Motor neuron (in vitro differentiated cells): ENCODE measurements around the gene CYP4F3. TPM values are rescaled to one million over a fixed set of nuclear protein-coding genes. Genes with fewer than 3 reads are reported as not detected.
A peak's percentile ranks its signal among the peaks of the same experiment; 100 is the strongest.
"Not testable (repeated sequence)": the region's sequence is repeated elsewhere in the genome, so short reads cannot be mapped to it uniquely, and the experiment has no call there.

ENCODE experiments used
- ATAC-seq, 8 experiments: fragments of 200-7000 bp; cut with Tn5 transposase; replicated peaks in 6 of 8; 2 replicates each; pipeline ENCODE4 v1.8.0; 2021; ENCODE audit warnings: mild to moderate bottlenecking in 8 of 8, moderate library complexity in 8 of 8
- H3K27ac ChIP-seq, 2 donors: fragments of 250-450 bp; sonication (Bioruptor Pico); 2 replicates each; pipeline ENCODE4 v1.9.0; 2021; ENCODE audit warnings: antibody characterized with exemption in 2 of 2, mild to moderate bottlenecking in 2 of 2, moderate library complexity in 1 of 2
- H3K4me1 ChIP-seq, 2 donors: fragments of 250-450 bp; sonication (Bioruptor Pico); replicated peaks in 1 of 2; 2 replicates each; pipeline ENCODE4 v1.6.1; 2021; ENCODE audit warnings: antibody characterized with exemption in 2 of 2, mild to moderate bottlenecking in 2 of 2, moderate library complexity in 1 of 2
- H3K4me3 ChIP-seq, 5 donors: fragments of 250-450 bp; sonication (Bioruptor Pico); 2 replicates each; pipeline ENCODE4 v1.9.0; 2021; ENCODE audit warnings: antibody characterized with exemption in 5 of 5, mild to moderate bottlenecking in 5 of 5, moderate library complexity in 4 of 5
- WGBS, 10 experiments: fragments of 450-650 bp; shearing (Covaris generic); methylation state at CpG; one replicate each; pipeline ENCODE4 v1.0.0; 2022; 5-methylcytosine and 5-hydroxymethylcytosine counted together
- in situ Hi-C, 9 experiments: fragments of 400-800 bp; cut with MboI; loops; one replicate each; pipeline ENCODE4 v1.15.0; 2021; ENCODE audit warnings: low sequenced_read_pairs in 9 of 9, low pct_unique_long_range_greater_than_20kb in 2 of 9; ENCODE audit not compliant: unreplicated experiment in 9 of 9
- total RNA-seq, 8 experiments: library from RNA; unstranded; fragments of 300-600 nt; gene quantifications; 2 replicates each; pipeline versions ENCODE4 v1.2.3 to v1.2.4, GENCODE V29; 2022

CYP4F3 gene
- total RNA-seq, 8 experiments from 2014 or later = 0.05 to 1.00 TPM; not detected in 6

DNA sequence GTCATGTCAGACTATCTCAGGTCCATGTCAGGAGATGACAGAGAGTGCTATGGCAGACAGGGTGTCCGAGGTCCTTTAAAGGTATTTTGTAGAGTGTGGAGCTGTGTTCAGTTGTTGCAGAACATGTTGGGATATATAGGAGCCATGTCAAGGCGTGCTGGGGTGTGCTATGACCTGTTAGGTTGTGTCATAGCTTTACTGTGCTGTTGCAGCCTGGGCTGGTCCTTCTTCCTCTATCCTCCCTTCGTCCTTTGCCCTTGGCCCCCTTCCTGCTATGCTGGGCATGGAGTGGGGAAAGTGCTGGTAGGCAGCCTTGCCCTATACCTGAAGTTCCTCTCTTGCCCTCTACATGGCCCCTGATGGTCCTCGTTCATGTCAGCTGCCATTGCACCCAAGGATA, 39.2 kb downstream of the CYP4F3 start:
- ATAC-seq, H3K4me1 ChIP-seq, H3K4me3 ChIP-seq, in situ Hi-C loops, H3K27ac ChIP-seq: not testable (repeated sequence)
- 0 to 60% (median 7%) methylated on average over 1 to 2 of the region's 4 CpGs; no CpG with 5 or more reads in 2 of the 10 experiments for WGBS, 10 experiments

DNA sequence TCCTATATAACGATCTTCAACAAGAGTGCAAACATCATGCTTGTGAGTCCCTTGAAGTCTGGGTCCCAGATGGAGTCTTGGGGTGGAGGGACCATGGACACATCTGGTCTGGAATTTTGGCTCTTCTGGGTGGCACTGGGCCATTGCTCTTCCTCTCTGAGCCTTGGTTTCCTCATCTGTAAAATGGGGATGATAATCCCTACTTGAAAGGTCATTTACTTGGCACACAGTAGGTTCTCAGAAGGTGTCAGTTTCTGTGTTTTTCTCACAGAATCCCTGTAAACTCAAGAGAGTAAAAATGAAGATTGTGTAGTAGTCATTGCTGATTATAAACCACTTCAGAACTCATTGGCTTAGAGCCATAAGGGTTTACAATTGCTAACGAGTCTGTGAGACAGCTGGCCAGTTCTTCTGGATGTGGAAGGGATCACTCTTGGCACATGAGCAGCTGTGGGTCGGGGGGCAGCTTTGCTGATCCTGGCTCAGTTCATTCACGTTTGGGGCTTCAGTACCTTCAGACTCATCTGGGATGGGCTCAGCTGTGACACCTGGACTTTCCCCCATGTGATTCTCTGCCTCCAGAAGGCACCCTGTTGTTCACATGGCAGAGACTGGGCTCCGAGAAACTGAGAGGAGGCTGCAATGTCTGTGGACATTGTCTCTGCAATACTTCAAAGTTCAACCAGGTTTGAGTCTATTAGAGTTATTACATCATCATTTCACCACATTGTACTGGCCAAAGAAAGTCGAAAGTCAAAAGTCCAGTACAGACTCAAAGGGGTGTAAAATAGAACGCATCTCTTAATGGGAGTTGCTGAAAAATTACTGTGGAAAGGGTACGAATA, 40.0 kb downstream of the CYP4F3 start:
- WGBS, 10 experiments = 0 to 24% (median 14%) methylated on average over 1 to 7 of the region's 8 CpGs; no CpG with 5 or more reads in 1 of the 10 experiments
- Histone ChIP-seq H3K4me1 (no peaks in the 10 kb centered on the region), H3K27ac (no peak overlapping the region), H3K4me3 (no peak overlapping the region)
- ATAC-seq = no peak
- in situ Hi-C loops = no loop called here

DNA sequence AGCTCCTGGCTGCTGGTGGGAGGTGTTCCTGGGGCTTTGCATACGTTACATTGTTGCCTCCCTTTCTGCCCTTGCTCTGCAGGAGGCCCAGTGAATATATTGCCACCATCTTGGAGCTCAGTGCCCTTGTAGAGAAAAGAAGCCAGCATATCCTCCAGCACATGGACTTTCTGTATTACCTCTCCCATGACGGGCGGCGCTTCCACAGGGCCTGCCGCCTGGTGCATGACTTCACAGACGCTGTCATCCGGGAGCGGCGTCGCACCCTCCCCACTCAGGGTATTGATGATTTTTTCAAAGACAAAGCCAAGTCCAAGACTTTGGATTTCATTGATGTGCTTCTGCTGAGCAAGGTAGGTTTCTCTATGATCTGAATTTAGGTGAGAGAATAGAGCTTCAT, 42.7 kb downstream of the CYP4F3 start:
- no peak for ATAC-seq
- H3K4me1 ChIP-seq = no peaks in the 10 kb centered on the region
- in situ Hi-C loops = no loop called here
- H3K4me3 ChIP-seq = no peak overlapping the region
- 0 to 90% (median 63%) methylated on average over 1 to 8 of the region's 10 CpGs; no CpG with 5 or more reads in 4 of the 10 experiments for WGBS, 10 experiments
- no peak overlapping the region for H3K27ac ChIP-seq

DNA sequence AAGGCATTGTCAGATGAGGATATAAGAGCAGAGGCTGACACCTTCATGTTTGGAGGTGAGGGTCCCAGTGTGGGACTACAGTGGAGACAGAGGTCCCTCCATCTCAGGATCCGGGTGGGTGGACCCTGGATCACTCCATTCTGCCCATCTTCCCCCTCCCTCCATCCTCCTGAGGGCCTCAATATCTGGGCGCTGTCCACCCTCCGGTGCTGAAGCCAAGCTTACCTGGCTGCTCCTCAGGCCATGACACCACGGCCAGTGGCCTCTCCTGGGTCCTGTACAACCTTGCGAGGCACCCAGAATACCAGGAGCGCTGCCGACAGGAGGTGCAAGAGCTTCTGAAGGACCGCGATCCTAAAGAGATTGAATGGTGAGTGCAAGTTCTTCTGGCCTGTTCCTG, 44.1 kb downstream of the CYP4F3 start:
- no peak for ATAC-seq
- Histone ChIP-seq H3K27ac (no peak overlapping the region), H3K4me1 (no peaks in the 10 kb centered on the region), H3K4me3 (no peak overlapping the region)
- in situ Hi-C loops = no loop called here
- 20 to 61% methylated on average over 1 to 3 of the region's 9 CpGs; no CpG with 5 or more reads in 8 of the 10 experiments for WGBS, 10 experiments

DNA sequence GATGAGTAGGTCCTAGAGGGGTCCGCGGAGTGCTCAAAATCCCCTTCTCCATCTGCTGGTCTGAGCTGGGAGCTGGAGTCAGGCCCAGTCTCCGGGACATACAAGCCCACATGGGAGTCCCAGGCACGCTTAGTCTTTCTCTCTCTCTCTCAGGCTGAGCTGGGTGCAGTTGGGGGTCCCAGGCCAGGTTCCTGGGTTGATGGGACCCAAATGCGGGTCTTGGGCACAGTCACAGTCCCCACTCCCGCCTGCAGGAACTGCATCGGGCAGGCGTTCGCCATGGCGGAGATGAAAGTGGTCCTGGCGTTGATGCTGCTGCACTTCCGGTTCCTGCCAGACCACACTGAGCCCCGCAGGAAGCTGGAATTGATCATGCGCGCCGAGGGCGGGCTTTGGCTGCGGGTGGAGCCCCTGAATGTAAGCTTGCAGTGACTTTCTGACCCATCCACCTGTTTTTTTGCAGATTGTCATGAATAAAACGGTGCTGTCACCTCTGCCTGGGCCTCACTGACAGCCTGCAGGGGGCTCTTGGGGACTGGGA, 56.0 kb downstream of the CYP4F3 start:
- in situ Hi-C loops = no loop called here
- 0 to 65% (median 38%) methylated on average over 1 to 13 of the region's 19 CpGs; no CpG with 5 or more reads in 4 of the 10 experiments for WGBS, 10 experiments
- no peaks in the 10 kb centered on the region for H3K4me1 ChIP-seq
- no peak for ATAC-seq
- H3K27ac ChIP-seq = no peak overlapping the region
- no peak overlapping the region for H3K4me3 ChIP-seq

DNA sequence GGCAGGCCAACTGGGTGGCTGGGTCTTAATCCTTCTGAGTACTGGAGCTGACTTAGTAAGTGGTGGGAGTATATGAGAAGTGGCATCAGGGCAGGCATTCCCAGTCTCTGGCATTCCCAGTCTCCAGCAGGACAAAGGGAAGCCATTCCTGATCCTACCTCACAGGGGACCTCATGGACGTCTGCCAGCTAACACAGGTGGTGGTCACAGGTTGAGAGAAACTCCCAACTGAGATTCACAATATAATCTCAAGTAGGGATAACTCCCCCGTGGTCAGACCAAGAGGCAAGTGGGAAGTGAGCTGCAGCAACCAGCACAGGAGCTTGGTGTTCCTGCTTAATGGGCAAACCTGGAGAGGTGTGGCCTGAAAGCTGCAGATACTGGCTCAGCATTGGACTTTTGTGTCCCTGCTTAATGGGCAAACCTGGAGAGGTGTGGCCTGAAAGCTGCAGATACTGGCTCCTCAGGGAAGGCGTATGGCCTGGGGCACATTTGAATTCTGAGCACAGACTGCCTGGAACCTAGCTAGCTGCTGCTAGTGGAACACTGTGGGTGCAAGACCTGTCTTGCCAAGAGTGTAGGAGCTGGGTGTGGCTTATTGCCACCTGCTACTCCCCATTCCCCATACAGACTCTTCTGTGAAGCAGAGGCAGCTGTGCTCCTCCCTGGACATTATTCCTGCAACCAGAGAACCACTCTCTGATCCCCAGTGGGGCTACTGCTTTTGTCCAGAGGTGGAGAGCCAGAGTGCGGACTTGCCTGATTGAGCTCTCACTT, 61.2 kb downstream of the CYP4F3 start:
- H3K4me3 ChIP-seq = no peak overlapping the region
- 13 to 67% (median 40%) methylated on average over 1 to 3 of the region's 4 CpGs; no CpG with 5 or more reads in 5 of the 10 experiments for WGBS, 10 experiments
- H3K4me1 ChIP-seq = no peaks in the 10 kb centered on the region
- ATAC-seq = peak in 2 of 8 experiments; percentile 16 to 38
- in situ Hi-C loops = no loop called here
- no peak overlapping the region for H3K27ac ChIP-seq

DNA sequence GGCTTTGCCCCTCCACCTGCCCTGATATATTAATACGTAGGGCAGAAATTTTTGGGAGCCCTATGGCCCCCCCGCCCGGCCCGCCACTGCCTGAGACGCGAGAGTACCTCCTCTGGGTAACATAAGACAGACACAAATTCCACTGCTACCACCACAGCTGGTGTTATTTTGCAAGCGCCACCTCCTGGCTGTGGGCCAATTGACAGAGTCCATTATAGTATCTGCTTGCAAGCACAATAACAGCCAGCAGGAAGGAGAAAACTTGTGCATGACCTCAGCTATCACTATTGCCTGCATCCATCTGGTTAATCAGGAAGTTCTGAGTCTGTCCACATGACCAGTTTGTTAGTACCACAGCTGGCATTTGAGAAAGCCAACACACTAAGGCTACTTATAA, 61.8 kb downstream of the CYP4F3 start:
- Histone ChIP-seq H3K27ac (no peak overlapping the region), H3K4me3 (no peak overlapping the region), H3K4me1 (no peaks in the 10 kb centered on the region)
- peak in 3 of 8 experiments; percentile 38 to 82 (median 81) for ATAC-seq
- 24% methylated on average over 6 of the region's 7 CpGs; no CpG with 5 or more reads in 9 of the 10 experiments for WGBS, 10 experiments
- in situ Hi-C loops = no loop called here

Other genes starting within 250 kb of the CYP4F3 start
- gene AKAP8L, start 221.9 kb upstream of the CYP4F3 start, total RNA-seq = 100 to 1,000 TPM in 5 of 8 experiments, 10 to 100 TPM in 3; 71.1 to 147 (median 108) TPM
- gene WIZ, start 190.9 kb upstream of the CYP4F3 start, total RNA-seq = 10 to 100 TPM; 10.6 to 34.4 (median 27.0) TPM
- 1 to 10 TPM in 1 of 8 experiments, under 1 TPM in 5, not detected in 2; 0.16 to 1.6 (median 0.48) TPM for gene RASAL3, start 176.4 kb upstream of the CYP4F3 start, total RNA-seq
- under 1 TPM in 4 of 8 experiments, not detected in 4; 0.17 to 0.59 (median 0.32) TPM for gene PGLYRP2, start 161.4 kb upstream of the CYP4F3 start, total RNA-seq
- under 1 TPM in 4 of 8 experiments, not detected in 4; 0.09 to 0.71 (median 0.11) TPM for gene CYP4F22, start 132.4 kb upstream of the CYP4F3 start, total RNA-seq
- 1 to 10 TPM in 1 of 8 experiments, under 1 TPM in 4, not detected in 3; 0.29 to 1.1 (median 0.81) TPM for gene CYP4F8, start 25.7 kb upstream of the CYP4F3 start, total RNA-seq
- gene CYP4F12, start 32.2 kb downstream of the CYP4F3 start, total RNA-seq = 1 to 10 TPM in 1 of 8 experiments, under 1 TPM in 2, not detected in 5; 0.31 to 1.8 (median 0.81) TPM
- gene OR10H2, start 87.1 kb downstream of the CYP4F3 start, total RNA-seq = under 1 TPM in 1 of 8 experiments, not detected in 7; 0.52 TPM
- gene OR10H3, start 97.1 kb downstream of the CYP4F3 start, total RNA-seq = under 1 TPM in 4 of 8 experiments, not detected in 4; 0.23 to 0.49 (median 0.36) TPM
- gene OR10H5, start 146.8 kb downstream of the CYP4F3 start, total RNA-seq = under 1 TPM in 5 of 8 experiments, not detected in 3; 0.08 to 0.90 (median 0.32) TPM
- gene OR10H1, start 174.8 kb downstream of the CYP4F3 start, total RNA-seq = under 1 TPM in 5 of 8 experiments, not detected in 3; 0.09 to 0.33 (median 0.15) TPM